AG04449 (cell line): ENCODE data around the gene MED1.
"Not testable (repeated sequence)": the region's sequence is repeated elsewhere in the genome, so short reads cannot be mapped to it uniquely, and the experiment has no call there.

Source experiments
- CTCF ChIA-PET: fragments of 350-600 bp; formaldehyde crosslinking; extraction: SDS; loops from one replicate; lab custom pipeline; 2021; ENCODE audit warnings: antibody characterized with exemption; lab: Yijun Ruan, JAX
- POLR2A ChIA-PET: fragments of 400-600, 350-600 bp; formaldehyde crosslinking; extraction: SDS; loops from one replicate; lab custom pipeline; 2020; ENCODE audit warnings: antibody characterized with exemption, inconsistent platforms; lab: Yijun Ruan, JAX
- DNase-seq: peaks from one replicate; pipeline ENCODE4 v3.0.0-alpha.2; 2010; ENCODE audit warnings: low read depth, low spot score
- H3K4me3 ChIP-seq: 2 replicates; pipeline ENCODE4 v1.5.1; 2011; ENCODE audit warnings: low read depth, mild to moderate bottlenecking, control low read depth, low read length
- CTCF ChIP-seq: IDR thresholded peaks from one replicate; pipeline ENCODE4 v1.5.1; 2011; ENCODE audit warnings: mild to moderate bottlenecking, moderate library complexity, low read length, control low read depth, inconsistent platforms; ENCODE audit not compliant: insufficient read depth; ENCODE audit errors: missing control alignments

The MED1 gene

GRCh38 chr17:39483506-39483905 is 32.4 kb upstream of the MED1 start:
- TF ChIP-seq CTCF = no peak
- no peak overlapping the region for H3K4me3 ChIP-seq
- ChIA-PET CTCF (interaction anchor here (0.8 kb wide), 1 partner anchor 14 kb away, joined by 3 read pairs; no protein-coding TSS in a partner anchor), POLR2A (no interaction called here)
- DNase-seq = no peak

- H3K4me3 ChIP-seq, POLR2A ChIA-PET, DNase-seq: not testable (repeated sequence)
- CTCF ChIA-PET = interaction anchor here (0.6 to 1.8 kb wide), 3 partner anchors 9 to 209 kb away, joined by 3 to 5 read pairs (median 4); no protein-coding TSS in a partner anchor
Measured at GRCh38 chr17:39479631-39480030, 28.6 kb upstream of the MED1 start.

DNA sequence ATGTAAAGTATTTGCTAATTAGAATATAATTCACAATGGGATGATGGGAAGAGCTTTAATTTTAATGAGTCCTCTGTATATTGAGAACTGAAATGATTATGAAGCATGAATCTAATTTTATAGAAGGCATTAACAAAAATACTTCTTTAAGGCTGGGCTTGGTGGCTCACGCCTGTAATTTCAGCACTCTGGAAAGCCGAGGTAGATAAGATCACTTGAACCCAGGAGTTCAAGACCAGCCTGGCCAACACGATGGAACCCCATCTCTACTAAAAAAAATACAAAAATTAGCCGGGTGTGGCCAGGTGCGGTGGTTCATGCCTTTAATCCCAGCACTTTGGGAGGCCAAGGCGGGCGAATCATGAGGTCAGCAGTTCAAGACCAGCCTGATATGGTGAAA is 22.2 kb upstream of the MED1 start:
- ChIA-PET CTCF (interaction anchor here (0.9 to 1.2 kb wide), 2 partner anchors 13 to 203 kb away, joined by 4 to 5 read pairs; no protein-coding TSS in a partner anchor), POLR2A (no interaction called here)
- H3K4me3 ChIP-seq = no peak overlapping the region
- no peak for DNase-seq
- TF ChIP-seq CTCF = no peak

GRCh38 chr17:39468610-39469009 is 17.5 kb upstream of the MED1 start:
- DNase-seq, POLR2A ChIA-PET, CTCF ChIA-PET, H3K4me3 ChIP-seq: not testable (repeated sequence)

GRCh38 chr17:39464639-39465181 is 13.6 kb upstream of the MED1 start:
- DNase-seq, POLR2A ChIA-PET, CTCF ChIA-PET: not testable (repeated sequence)
- H3K4me3 ChIP-seq = peak overlapping the region; percentile 98

- ChIA-PET POLR2A (interaction anchor here (1.1 to 2.4 kb wide), 4 partner anchors 12 to 192 kb away, joined by 3 to 43 read pairs (median 8); partner anchors contain the start of gene MED1), CTCF (interaction anchor here (0.8 to 2.4 kb wide), 9 partner anchors 12 to 756 kb away, joined by 3 to 11 read pairs (median 4); partner anchors contain the start of genes MED1 and WIPF2)
- TF ChIP-seq CTCF = no peak
- peak overlapping the region; percentile 98 for H3K4me3 ChIP-seq
- no peak for DNase-seq
Measured at GRCh38 chr17:39462631-39463375, 11.7 kb upstream of the MED1 start.

- no peak for TF ChIP-seq CTCF
- ChIA-PET POLR2A (interaction anchor here (1.1 to 2.4 kb wide), 4 partner anchors 11 to 191 kb away, joined by 3 to 43 read pairs (median 8); partner anchors contain the start of gene MED1), CTCF (interaction anchor here (0.8 to 2.4 kb wide), 7 partner anchors 11 to 757 kb away, joined by 3 to 11 read pairs (median 5); partner anchors contain the start of genes MED1 and WIPF2)
- H3K4me3 ChIP-seq = peak overlapping the region; percentile 98
- no peak for DNase-seq
Measured at GRCh38 chr17:39461926-39462569, 11.0 kb upstream of the MED1 start.
